Pancreas (tissue), 8 donors: ENCODE measurements around the gene SCN11A. TPM values are rescaled to one million over a fixed set of nuclear protein-coding genes. Genes with fewer than 3 reads are reported as not detected.

Experiments
- polyA plus RNA-seq, 2 donors: library from polyadenylated mRNA; stranded (reverse); fragments of 200-250 nt; gene quantifications; one replicate each; pipeline ENCODE4 v1.2.3, GENCODE V29; 2013
- total RNA-seq, 6 donors: library from RNA; stranded (reverse); fragmentation: NEBNext Ultra II Directional in 4 of 6; extraction: Animal tissue kit (Norgen Biotek cat#: 25700) in 4 of 6; gene quantifications; one replicate each; pipeline versions ENCODE4 v1.2.1 to v1.2.4, GENCODE V29; 2021 to 2023
- donor health status: healthy with polysubstance abuse.
- donor health status: DM: no; HTN: no; CAD: no; lungs with moderate emphysema.
- donor health status: DM: no; HTN: no; CAD: no.
- donor health status: Bipolar disorder and iron deficiency.
- donor health status: DM: yes; HTN: yes; CAD: no.
- donor health status: DM: no; HTN: no; CAD: no.
- donor health status: DM: no; HTN: no; CAD: no.
- donor health status: DM: yes; HTN: yes; CAD: no.

Gene SCN11A
- total and polyA plus RNA-seq, 8 donors, result 0.03 to 0.16 (median 0.04) TPM; not detected in 1

Other genes starting within 250 kb of the SCN11A start
- gene SCN10A, start 235.7 kb downstream of the SCN11A start, total RNA-seq, result not detected
- gene SCN10A, start 235.7 kb downstream of the SCN11A start, polyA plus RNA-seq, result not detected
- gene WDR48, start 72 bp upstream of the SCN11A start, total RNA-seq, result 10 to 100 TPM; 13.4 to 25.8 (median 16.6) TPM
- 10 to 100 TPM in 1 of 2 donors, 1 to 10 TPM in 1; 6.3 to 14.7 TPM for gene WDR48, start 72 bp upstream of the SCN11A start, polyA plus RNA-seq
- gene GORASP1, start 55.7 kb upstream of the SCN11A start, total RNA-seq, result 10 to 100 TPM; 25.9 to 48.6 (median 31.6) TPM
- 10 to 100 TPM; 56.2 to 79.6 TPM for gene GORASP1, start 55.7 kb upstream of the SCN11A start, polyA plus RNA-seq
- 1 to 10 TPM; 3.1 to 9.6 (median 5.5) TPM for gene TTC21A, start 55.7 kb upstream of the SCN11A start, total RNA-seq
- gene TTC21A, start 55.7 kb upstream of the SCN11A start, polyA plus RNA-seq, result 10 to 100 TPM; 21.7 to 31.3 TPM
- gene CSRNP1, start 101.6 kb upstream of the SCN11A start, total RNA-seq, result 10 to 100 TPM in 5 of 6 donors, 1 to 10 TPM in 1; 9.0 to 29.2 (median 13.4) TPM
- 10 to 100 TPM; 20.3 to 31.4 TPM for gene CSRNP1, start 101.6 kb upstream of the SCN11A start, polyA plus RNA-seq
- under 1 TPM in 2 of 6 donors, not detected in 4; 0.09 to 0.43 TPM for gene XIRP1, start 140.7 kb upstream of the SCN11A start, total RNA-seq
- gene XIRP1, start 140.7 kb upstream of the SCN11A start, polyA plus RNA-seq, result under 1 TPM; 0.08 to 0.14 TPM
- 10 to 100 TPM in 1 of 6 donors, 1 to 10 TPM in 4, under 1 TPM in 1; 0.23 to 13.0 (median 1.6) TPM for gene CX3CR1, start 228.1 kb upstream of the SCN11A start, total RNA-seq
- under 1 TPM; 0.08 to 0.14 TPM for gene CX3CR1, start 228.1 kb upstream of the SCN11A start, polyA plus RNA-seq